AG04450 (cell line): ENCODE data around the gene CDC42EP1. TPM values are rescaled to one million over a fixed set of nuclear protein-coding genes. Genes with fewer than 3 reads are reported as not detected.
"Not testable (repeated sequence)": the region's sequence is repeated elsewhere in the genome, so short reads cannot be mapped to it uniquely, and the experiment has no call there.

Source experiments
- CTCF ChIA-PET: fragments of 300-600, 350-600 bp; formaldehyde crosslinking; extraction: SDS; loops from one replicate; lab custom pipeline; 2022; ENCODE audit warnings: antibody characterized with exemption, inconsistent platforms; lab: Charles Lee
- POLR2A ChIA-PET: fragments of 350-600 bp; formaldehyde crosslinking; extraction: SDS; loops from one replicate; lab custom pipeline; 2021; ENCODE audit warnings: antibody characterized with exemption, inconsistent platforms; lab: Yijun Ruan, JAX
- DNase-seq: peaks from one replicate; pipeline ENCODE4 v3.0.0-alpha.2; 2011; ENCODE audit warnings: low read depth, low spot score
- H3K27ac ChIP-seq: one replicate; pipeline ENCODE4 v1.5.1; 2012; ENCODE audit warnings: low read depth, low read length, control low read depth
- H3K27me3 ChIP-seq: one replicate; pipeline ENCODE4 v1.6.0; 2012; ENCODE audit warnings: low read length; ENCODE audit not compliant: control insufficient read depth, insufficient read depth
- H3K4me3 ChIP-seq: 2 replicates; pipeline ENCODE4 v1.5.1; 2011; ENCODE audit warnings: mild to moderate bottlenecking, low read depth, low read length, control low read depth
- H3K9me3 ChIP-seq: 2 replicates; pipeline ENCODE4 v1.5.1; 2012; ENCODE audit warnings: low read length; ENCODE audit not compliant: control insufficient read depth, insufficient read depth
- polyA plus RNA-seq: library from polyadenylated mRNA; depleted of rRNA; stranded (reverse); fragments of >200 nt; gene quantifications from 2 replicates; pipeline ENCODE4 v1.2.3, GENCODE V29; 2011
- TF ChIP-seq, protein P1 (sequence below): IDR thresholded peaks from 2 replicates; pipeline ENCODE4 v1.5.1; 2011; ENCODE audit warnings: low read depth, low read length, control low read depth, inconsistent platforms

Gene CDC42EP1
- polyA plus RNA-seq, 1 experiment = 13.0 TPM

DNA sequence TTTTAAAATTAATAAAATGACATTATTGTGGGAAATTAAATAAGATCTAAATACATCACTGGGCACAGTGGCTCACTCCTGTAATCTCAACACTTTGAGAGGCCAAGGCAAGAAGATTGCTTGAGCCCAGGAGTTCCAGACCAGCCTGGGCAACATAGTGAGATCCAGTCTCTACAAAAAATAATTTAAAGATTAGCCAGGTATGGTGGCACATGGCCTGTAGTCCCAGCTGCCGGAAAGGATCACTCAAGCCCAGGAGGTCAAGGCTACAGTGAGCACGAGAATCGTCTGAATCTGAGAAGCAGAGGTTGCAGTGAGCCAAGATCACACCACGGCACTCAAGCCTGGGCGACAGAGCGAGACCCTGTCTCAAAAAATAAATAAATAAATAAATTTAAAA, 25.1 kb upstream of the CDC42EP1 start:
- Histone ChIP-seq H3K4me3 (no peak overlapping the region), H3K27ac (no peak overlapping the region), H3K9me3 (no peaks in the 10 kb centered on the region), H3K27me3 (no peaks in the 10 kb centered on the region)
- TF ChIP-seq, protein P1, sequence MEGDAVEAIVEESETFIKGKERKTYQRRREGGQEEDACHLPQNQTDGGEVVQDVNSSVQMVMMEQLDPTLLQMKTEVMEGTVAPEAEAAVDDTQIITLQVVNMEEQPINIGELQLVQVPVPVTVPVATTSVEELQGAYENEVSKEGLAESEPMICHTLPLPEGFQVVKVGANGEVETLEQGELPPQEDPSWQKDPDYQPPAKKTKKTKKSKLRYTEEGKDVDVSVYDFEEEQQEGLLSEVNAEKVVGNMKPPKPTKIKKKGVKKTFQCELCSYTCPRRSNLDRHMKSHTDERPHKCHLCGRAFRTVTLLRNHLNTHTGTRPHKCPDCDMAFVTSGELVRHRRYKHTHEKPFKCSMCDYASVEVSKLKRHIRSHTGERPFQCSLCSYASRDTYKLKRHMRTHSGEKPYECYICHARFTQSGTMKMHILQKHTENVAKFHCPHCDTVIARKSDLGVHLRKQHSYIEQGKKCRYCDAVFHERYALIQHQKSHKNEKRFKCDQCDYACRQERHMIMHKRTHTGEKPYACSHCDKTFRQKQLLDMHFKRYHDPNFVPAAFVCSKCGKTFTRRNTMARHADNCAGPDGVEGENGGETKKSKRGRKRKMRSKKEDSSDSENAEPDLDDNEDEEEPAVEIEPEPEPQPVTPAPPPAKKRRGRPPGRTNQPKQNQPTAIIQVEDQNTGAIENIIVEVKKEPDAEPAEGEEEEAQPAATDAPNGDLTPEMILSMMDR = no peak
- ChIA-PET POLR2A (no interaction called here), CTCF (no interaction called here)
- DNase-seq = no peak

DNA sequence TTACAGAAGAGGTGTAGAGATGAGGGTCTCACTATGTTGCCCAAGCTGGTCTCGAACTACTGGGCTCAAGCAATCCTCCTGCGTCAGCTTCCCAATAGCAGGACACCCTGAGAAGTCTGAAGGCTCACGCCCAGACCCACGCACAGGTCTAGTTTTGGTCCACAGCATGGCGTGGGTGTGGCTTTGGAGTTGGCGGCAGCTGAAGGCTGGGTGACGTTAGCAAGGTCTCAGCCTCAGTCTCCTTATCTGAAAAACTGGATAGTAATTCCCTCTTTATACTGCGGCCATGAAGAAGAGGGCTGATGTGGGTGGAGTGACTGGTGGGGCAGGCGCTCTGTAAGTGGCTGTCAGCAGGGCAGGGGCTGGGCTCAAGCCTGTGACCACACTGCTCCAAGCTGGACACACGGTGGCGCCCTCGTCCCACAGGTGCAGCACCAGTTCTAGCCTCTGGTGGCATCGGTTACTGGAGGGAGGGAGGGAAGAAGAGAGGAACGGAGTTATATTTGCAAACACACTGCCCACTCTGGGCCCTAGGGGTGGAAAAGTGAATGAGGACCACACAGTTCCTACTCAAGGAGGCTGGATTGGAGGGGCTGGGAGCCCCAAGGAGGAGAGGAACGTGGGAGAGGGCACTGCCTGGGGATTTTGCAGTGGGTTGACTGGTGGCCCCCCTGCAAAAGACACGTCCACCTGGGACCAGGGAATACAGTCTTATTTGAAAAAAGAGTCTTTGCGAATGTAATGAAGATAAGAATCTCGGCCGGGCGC, 21.5 kb upstream of the CDC42EP1 start:
- Histone ChIP-seq H3K27ac (no peak overlapping the region), H3K9me3 (no peaks in the 10 kb centered on the region), H3K4me3 (no peak overlapping the region), H3K27me3 (no peaks in the 10 kb centered on the region)
- DNase-seq = peak; percentile 89
- ChIA-PET CTCF (interaction anchor here (0.8 to 16.5 kb wide), 16 partner anchors 10 to 325 kb away, joined by 3 to 375 read pairs (median 5); partner anchors contain the start of genes CDC42EP1 and GCAT), POLR2A (interaction anchor here (0.7 to 1.8 kb wide), 2 partner anchors 21 to 54 kb away, joined by 3 to 6 read pairs; no protein-coding TSS in a partner anchor)
- TF ChIP-seq, protein P1 = peak; percentile 91

- POLR2A ChIA-PET = interaction anchor here (1.8 kb wide), 1 partner anchor 53 kb away, joined by 6 read pairs; no protein-coding TSS in a partner anchor
- DNase-seq, H3K27me3 ChIP-seq, H3K9me3 ChIP-seq, H3K4me3 ChIP-seq, H3K27ac ChIP-seq: not testable (repeated sequence)
- CTCF ChIA-PET = interaction anchor here (0.9 to 16.5 kb wide), 10 partner anchors 9 to 324 kb away, joined by 3 to 375 read pairs (median 6); partner anchors contain the start of gene CDC42EP1
Measured at GRCh38 chr22:37539790-37540189, 20.5 kb upstream of the CDC42EP1 start.

DNA sequence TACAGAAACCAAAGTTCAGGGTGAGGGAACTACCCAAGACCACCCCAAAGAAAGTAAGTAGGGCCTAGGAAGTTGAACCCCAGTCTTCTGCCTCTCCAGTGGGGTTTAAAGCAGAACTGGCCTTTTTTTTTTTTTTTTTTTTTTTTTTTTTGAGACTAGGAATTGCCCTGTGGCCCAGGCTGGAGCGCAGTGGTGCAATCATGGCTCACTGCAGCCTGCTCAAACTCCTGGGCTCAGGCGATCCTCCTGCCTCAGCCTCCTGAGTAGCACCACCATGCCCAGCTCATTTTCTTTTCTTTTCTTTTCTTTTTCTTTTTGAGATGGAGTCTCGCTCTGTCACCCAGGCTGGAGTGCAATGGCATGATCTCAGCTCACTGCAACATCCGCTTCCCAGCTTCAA, 17.9 kb upstream of the CDC42EP1 start:
- not testable (repeated sequence) for H3K27ac ChIP-seq, H3K4me3 ChIP-seq, H3K27me3 ChIP-seq, DNase-seq, H3K9me3 ChIP-seq
- ChIA-PET CTCF (interaction anchor here (1.0 to 16.5 kb wide), 4 partner anchors 23 to 65 kb away, joined by 3 to 375 read pairs (median 126); partner anchors contain the start of genes CDC42EP1 and GGA1), POLR2A (interaction anchor here (0.6 to 0.7 kb wide), 3 partner anchors 33 to 384 kb away, joined by 3 read pairs; partner anchors contain the start of gene LGALS1)

GRCh38 chr22:37542959-37543358, 17.3 kb upstream of the CDC42EP1 start:
- Histone ChIP-seq H3K9me3 (no peaks in the 10 kb centered on the region; the same call in 1 of the 2 replicates), H3K27ac (no peak overlapping the region), H3K4me3 (no peak overlapping the region), H3K27me3 (no peaks in the 10 kb centered on the region)
- no peak for DNase-seq
- TF ChIP-seq, protein P1 = no peak
- ChIA-PET CTCF (interaction anchor here (0.6 to 16.5 kb wide), 4 partner anchors 12 to 65 kb away, joined by 7 to 375 read pairs (median 126); partner anchors contain the start of genes CDC42EP1 and GGA1), POLR2A (no interaction called here)
